Measurements from ENCODE around the gene LCN15. TPM values are rescaled to one million over a fixed set of nuclear protein-coding genes. Genes with fewer than 3 reads are reported as not detected.

The LCN15 gene
- polyA plus RNA-seq, 3 donors: not detected

DNA sequence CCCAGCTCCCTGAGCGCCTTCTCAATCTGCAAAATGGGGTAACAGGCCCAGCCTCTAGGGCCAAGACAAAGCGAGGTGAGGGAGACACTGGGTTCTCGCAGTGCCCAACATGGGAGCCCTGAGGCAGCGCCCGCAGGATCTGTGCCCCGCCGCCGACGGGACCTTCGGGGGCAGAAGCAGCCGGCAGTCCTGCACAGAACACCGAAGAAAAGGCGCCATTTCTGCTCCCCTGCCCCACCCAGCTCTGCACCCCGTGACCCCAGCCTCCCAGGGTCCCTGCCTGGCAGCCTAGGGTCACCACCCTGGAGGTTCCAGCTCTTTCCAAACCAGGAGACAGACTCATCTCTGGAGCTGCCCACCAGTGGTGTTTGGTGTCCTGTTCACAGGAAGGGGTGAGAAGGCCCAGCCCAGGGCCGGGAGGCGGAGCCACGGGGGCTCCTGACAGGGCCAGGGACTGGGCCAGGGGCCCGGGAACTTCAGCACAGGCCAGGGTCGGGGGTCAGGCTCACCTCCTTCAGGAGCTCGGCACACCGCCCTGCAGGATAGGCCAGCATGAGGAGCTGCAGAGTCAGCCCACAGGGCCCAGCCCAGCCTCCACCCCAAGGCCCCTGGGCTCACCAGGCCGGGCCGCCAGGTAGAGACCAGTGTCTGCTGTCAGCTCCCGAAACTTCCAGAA, 9.6 kb downstream of the LCN15 start:
- Mint-ChIP-seq H3K4me3 (no peak overlapping the region), H3K9me3 (peaks cover 24 to 42% (median 39%) of the 10 kb centered on the region in 7 donors), H3K27me3 (ENCODE audit: low read depth in 3 of 3) (peaks cover 4 to 20% (median 4%) of the 10 kb centered on the region in 3 donors), H3K4me1 (peaks cover 5% of the 10 kb centered on the region), H3K27ac (no peak overlapping the region), H3K36me3 (peaks cover 0 to 4% of the 10 kb centered on the region in 2 donors)
- no peaks in the 10 kb centered on the region for H3K4me1 ChIP-seq (ENCODE audit: control insufficient read depth in 1 of 2, insufficient read depth in 2 of 2, low read length in 2 of 2)
- 93% methylated on average over 22 of the region's 24 CpGs for WGBS (ENCODE audit: insufficient coverage)
- DNase-seq: no peak
- TF ChIP-seq CTCF (IDR thresholded peaks at IDR 0.05): no peak
- H3K9ac ChIP-seq (ENCODE audit: insufficient read depth, low read length, poor library complexity, severe bottlenecking): no peak overlapping the region
- H3K27ac ChIP-seq (ENCODE audit: low read depth in 1 of 2, low read length in 2 of 2): no peak overlapping the region
- H3K27me3 ChIP-seq (ENCODE audit: control insufficient read depth in 2 of 2, insufficient read depth in 2 of 2, low read length in 2 of 2): no peaks in the 10 kb centered on the region
- intact Hi-C loops (cut with micrococcal nuclease): no loop called here
- no peaks in the 10 kb centered on the region for H3K36me3 ChIP-seq (replicated peaks in 1 of 2; ENCODE audit: control insufficient read depth in 1 of 2, insufficient read depth in 2 of 2, low read length in 2 of 2)
- no peaks in the 10 kb centered on the region for H3K79me2 ChIP-seq (ENCODE audit: insufficient read depth, low read length)
- no peak overlapping the region for H3K4me3 ChIP-seq (replicated peaks in 1 of 3; ENCODE audit: low read depth in 2 of 3, low read length in 3 of 3)
- H3K4me2 ChIP-seq (replicated peaks; ENCODE audit: extremely low read depth, low read length, poor library complexity, severe bottlenecking): no peak overlapping the region
- no peak overlapping the region for H2AFZ ChIP-seq (ENCODE audit: insufficient read depth, low read depth, low read length, poor library complexity, severe bottlenecking)
- peaks cover 25 to 38% of the 10 kb centered on the region in 2 donors for H3K9me3 ChIP-seq (replicated peaks in 1 of 2; ENCODE audit: control insufficient read depth in 1 of 2, insufficient read depth in 1 of 2, low read length in 2 of 2)
- no peaks in the 10 kb centered on the region for H4K20me1 ChIP-seq (ENCODE audit: insufficient read depth, low read length)

- no peak overlapping the region for H3K27ac ChIP-seq (ENCODE audit: low read depth in 1 of 2, low read length in 2 of 2)
- H3K9ac ChIP-seq (ENCODE audit: insufficient read depth, low read length, poor library complexity, severe bottlenecking): no peak overlapping the region
- H3K79me2 ChIP-seq (ENCODE audit: insufficient read depth, low read length): no peaks in the 10 kb centered on the region
- no peak for DNase-seq
- no peaks in the 10 kb centered on the region for H3K27me3 ChIP-seq (ENCODE audit: control insufficient read depth in 2 of 2, insufficient read depth in 2 of 2, low read length in 2 of 2)
- no peaks in the 10 kb centered on the region for H3K4me1 ChIP-seq (ENCODE audit: control insufficient read depth in 1 of 2, insufficient read depth in 2 of 2, low read length in 2 of 2)
- Mint-ChIP-seq H3K4me3 (no peak overlapping the region), H3K27me3 (ENCODE audit: low read depth in 3 of 3) (peaks cover 5 to 25% (median 8%) of the 10 kb centered on the region in 3 donors), H3K4me1 (peaks cover 10% of the 10 kb centered on the region), H3K9me3 (peaks cover 24 to 42% (median 39%) of the 10 kb centered on the region in 7 donors), H3K27ac (no peak overlapping the region), H3K36me3 (peaks cover 0 to 4% of the 10 kb centered on the region in 2 donors)
- intact Hi-C loops (cut with micrococcal nuclease): no loop called here
- no peak overlapping the region for H2AFZ ChIP-seq (ENCODE audit: insufficient read depth, low read depth, low read length, poor library complexity, severe bottlenecking)
- H3K36me3 ChIP-seq (replicated peaks in 1 of 2; ENCODE audit: control insufficient read depth in 1 of 2, insufficient read depth in 2 of 2, low read length in 2 of 2): no peaks in the 10 kb centered on the region
- H3K4me3 ChIP-seq (replicated peaks in 1 of 3; ENCODE audit: low read depth in 2 of 3, low read length in 3 of 3): no peak overlapping the region
- TF ChIP-seq CTCF (IDR thresholded peaks at IDR 0.05): no peak
- H4K20me1 ChIP-seq (ENCODE audit: insufficient read depth, low read length): no peaks in the 10 kb centered on the region
- 30% methylated on average over 15 of the region's 17 CpGs for WGBS (ENCODE audit: insufficient coverage)
- H3K4me2 ChIP-seq (replicated peaks; ENCODE audit: extremely low read depth, low read length, poor library complexity, severe bottlenecking): no peak overlapping the region
- peaks cover 25 to 38% of the 10 kb centered on the region in 2 donors for H3K9me3 ChIP-seq (replicated peaks in 1 of 2; ENCODE audit: control insufficient read depth in 1 of 2, insufficient read depth in 1 of 2, low read length in 2 of 2)
These were observed 10.2 kb downstream of the LCN15 start for GRCh38 chr9:136754059-136754572.
